Activated T-cell treated with anti-CD3 and anti-CD28 coated beads, Interleukin-2, amount 50 U/mL, for 24 hours (primary cell): ENCODE results near the gene YIPF6.
"Not testable (repeated sequence)": the region's sequence is repeated elsewhere in the genome, so short reads cannot be mapped to it uniquely, and the experiment has no call there.

Source experiments
- DNase-seq: peaks from one replicate; pipeline ENCODE4 v3.0.0-alpha.2; 2020
- H3K27ac Mint-ChIP-seq: 2 replicates; pipeline ENCODE4 v1.8.0; 2020; ENCODE audit warnings: mild to moderate bottlenecking, mixed read lengths
- H3K27me3 Mint-ChIP-seq: 2 replicates; pipeline ENCODE4 v1.8.0; 2020; ENCODE audit warnings: mixed read lengths
- H3K36me3 Mint-ChIP-seq: 2 replicates; pipeline ENCODE4 v1.8.0; 2020; ENCODE audit warnings: low read depth, mixed read lengths
- H3K4me1 Mint-ChIP-seq: 2 replicates; pipeline ENCODE4 v1.8.0; 2020; ENCODE audit warnings: low read depth, mixed read lengths
- H3K4me3 Mint-ChIP-seq: 2 replicates; pipeline ENCODE4 v1.8.0; 2020; ENCODE audit warnings: mild to moderate bottlenecking, moderate library complexity, mixed read lengths
- H3K9me3 Mint-ChIP-seq: 2 replicates; pipeline ENCODE4 v1.8.0; 2020; ENCODE audit warnings: mixed read lengths

Gene YIPF6, protein sequence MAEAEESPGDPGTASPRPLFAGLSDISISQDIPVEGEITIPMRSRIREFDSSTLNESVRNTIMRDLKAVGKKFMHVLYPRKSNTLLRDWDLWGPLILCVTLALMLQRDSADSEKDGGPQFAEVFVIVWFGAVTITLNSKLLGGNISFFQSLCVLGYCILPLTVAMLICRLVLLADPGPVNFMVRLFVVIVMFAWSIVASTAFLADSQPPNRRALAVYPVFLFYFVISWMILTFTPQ

DNA sequence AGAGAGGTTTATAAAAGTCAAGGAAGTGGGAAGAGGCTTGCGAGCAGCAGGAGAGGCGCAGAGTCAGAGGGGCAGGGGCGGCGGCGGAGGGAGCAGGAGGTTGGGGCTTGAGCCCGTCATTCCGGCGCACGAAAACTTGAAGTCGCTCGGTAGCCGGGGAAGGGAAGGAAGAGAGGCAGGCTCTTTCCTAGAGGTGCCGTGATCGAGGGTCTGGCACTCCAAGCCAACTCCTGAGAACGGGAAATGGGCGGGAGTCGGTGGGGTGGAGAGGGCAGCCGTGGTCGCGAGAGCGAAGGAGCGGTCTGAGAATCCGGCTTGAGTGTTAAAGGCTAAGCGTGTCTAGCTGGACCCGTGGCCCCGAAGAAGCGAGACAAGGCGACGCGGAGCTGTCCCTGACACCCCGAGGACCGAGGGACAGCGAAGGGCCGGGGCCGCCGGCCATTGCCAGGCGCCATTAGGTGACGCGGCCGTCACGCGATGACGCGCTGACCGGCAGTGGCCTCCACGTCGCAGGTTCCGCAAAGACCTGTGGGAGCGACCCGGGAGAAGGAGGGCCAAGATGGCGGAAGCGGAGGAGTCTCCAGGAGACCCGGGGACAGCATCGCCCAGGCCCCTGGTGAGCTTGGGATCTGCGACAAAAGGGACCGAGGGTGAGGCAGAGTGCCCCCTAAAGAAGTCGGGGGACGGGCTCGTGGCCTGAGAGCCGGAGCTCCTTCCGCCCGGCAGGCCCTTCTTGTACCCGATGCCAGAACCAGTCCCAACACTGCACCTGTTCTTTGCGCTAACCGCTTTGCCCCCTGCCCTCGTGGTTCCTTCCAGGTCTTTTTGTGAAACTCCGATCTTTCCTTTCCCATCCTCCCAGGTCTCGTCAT is at the start of gene YIPF6:
TSS of gene YIPF6 (plus strand) at position 544 of the 872 bp plus-strand sequence. CDS start at position 560, 16 bp downstream.
- peak within 1 kb of the TSS; percentile 96 for H3K27ac Mint-ChIP-seq
- H3K4me3 Mint-ChIP-seq: peak within 1 kb of the TSS; percentile 82
- H3K9me3 Mint-ChIP-seq: no peaks in the 10 kb centered on the region
- peaks cover 44% of the 10 kb centered on the region for H3K36me3 Mint-ChIP-seq
- peak; percentile 78 for DNase-seq
- peaks cover 37% of the 10 kb centered on the region for H3K4me1 Mint-ChIP-seq
- peaks cover 38% of the 10 kb centered on the region for H3K27me3 Mint-ChIP-seq

GRCh38 chrX:68451720-68452119 is 47.1 kb upstream of the YIPF6 start:
- Mint-ChIP-seq H3K27ac (no peak overlapping the region), H3K4me3 (no peak overlapping the region), H3K27me3 (peaks cover 18% of the 10 kb centered on the region), H3K4me1 (no peaks in the 10 kb centered on the region), H3K9me3 (no peaks in the 10 kb centered on the region), H3K36me3 (no peaks in the 10 kb centered on the region)
- no peak for DNase-seq

DNA sequence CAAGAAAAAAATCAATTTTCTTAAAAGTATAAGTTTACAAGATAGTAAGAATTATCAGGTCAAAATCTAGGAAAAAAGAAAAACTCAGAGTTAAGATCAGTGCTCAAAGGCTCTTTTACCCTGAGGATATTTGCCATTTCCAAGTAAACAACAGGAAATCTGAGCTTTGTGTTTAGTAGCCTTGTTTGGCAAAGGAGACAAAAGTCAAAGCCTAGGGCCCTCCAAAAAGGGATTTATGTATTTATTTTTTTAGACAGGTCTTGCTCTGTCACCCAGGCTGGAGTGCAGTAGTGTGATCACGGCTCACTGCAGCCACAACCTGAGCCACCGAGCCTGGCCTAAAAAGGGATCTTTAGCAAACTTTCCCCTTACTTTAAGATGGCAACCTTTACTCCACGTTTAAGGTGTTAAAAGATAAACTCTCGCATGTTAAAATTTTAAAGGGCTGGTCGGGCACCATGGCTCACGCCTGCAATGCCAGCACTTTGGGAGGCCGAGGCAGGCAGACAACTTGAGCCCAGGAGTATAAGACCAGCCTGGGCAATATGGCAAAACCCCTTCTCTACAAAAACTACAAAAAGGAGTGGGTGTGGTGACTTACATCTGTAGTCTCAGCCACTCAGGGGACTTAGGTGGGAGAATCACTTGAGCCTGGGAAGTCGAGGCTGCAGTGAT is 44.2 kb upstream of the YIPF6 start:
- H3K27ac Mint-ChIP-seq: no peak overlapping the region
- H3K36me3 Mint-ChIP-seq: no peaks in the 10 kb centered on the region
- no peaks in the 10 kb centered on the region for H3K4me1 Mint-ChIP-seq
- H3K27me3 Mint-ChIP-seq: peaks cover 15% of the 10 kb centered on the region
- DNase-seq: no peak
- no peak overlapping the region for H3K4me3 Mint-ChIP-seq
- H3K9me3 Mint-ChIP-seq: no peaks in the 10 kb centered on the region

DNA sequence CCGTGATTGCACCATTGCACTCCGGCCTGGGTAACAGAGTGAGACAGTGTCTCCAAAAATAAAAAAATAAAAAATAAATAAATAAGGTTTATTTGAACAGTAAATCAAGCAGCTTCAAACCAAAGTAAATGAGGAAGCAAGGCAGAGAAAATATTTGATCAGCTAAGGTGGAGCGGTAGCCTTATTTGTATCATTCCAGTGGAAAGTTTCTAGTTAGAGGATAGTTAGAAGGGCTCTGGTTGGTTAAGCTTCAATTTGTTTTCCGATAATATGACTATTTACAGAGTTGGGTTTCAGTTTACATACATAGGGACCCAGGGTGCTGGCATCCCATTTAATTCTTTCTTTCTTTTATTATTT is 43.7 kb upstream of the YIPF6 start:
- H3K27me3 Mint-ChIP-seq: peaks cover 17% of the 10 kb centered on the region
- H3K27ac Mint-ChIP-seq: no peak overlapping the region
- no peaks in the 10 kb centered on the region for H3K36me3 Mint-ChIP-seq
- no peak overlapping the region for H3K4me3 Mint-ChIP-seq
- H3K4me1 Mint-ChIP-seq: no peaks in the 10 kb centered on the region
- no peaks in the 10 kb centered on the region for H3K9me3 Mint-ChIP-seq
- DNase-seq: no peak

GRCh38 chrX:68461093-68461492 is 37.8 kb upstream of the YIPF6 start:
- no peak for DNase-seq
- H3K4me1 Mint-ChIP-seq: peaks cover 4% of the 10 kb centered on the region
- no peak overlapping the region for H3K4me3 Mint-ChIP-seq
- no peak overlapping the region for H3K27ac Mint-ChIP-seq
- no peaks in the 10 kb centered on the region for H3K36me3 Mint-ChIP-seq
- peaks cover 17% of the 10 kb centered on the region for H3K27me3 Mint-ChIP-seq
- no peaks in the 10 kb centered on the region for H3K9me3 Mint-ChIP-seq

DNA sequence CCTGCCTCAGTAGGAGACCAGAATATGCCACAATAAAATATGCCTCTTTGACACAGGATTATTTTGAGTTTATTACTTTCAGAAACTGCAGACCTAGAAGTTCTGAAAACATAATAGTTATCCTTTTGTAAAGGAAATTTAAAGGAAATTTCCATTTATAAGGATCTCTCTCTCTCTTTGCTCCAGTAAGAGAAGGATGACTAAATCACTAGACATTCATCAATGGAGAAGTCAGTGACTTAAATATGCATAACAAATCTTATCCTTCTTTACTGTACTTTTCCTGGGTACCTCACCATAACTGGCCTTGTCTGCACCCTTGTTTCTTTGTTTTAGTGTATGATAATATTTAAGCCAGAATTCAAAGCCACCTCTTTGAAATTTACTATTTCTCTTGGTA is 37.3 kb upstream of the YIPF6 start:
- H3K4me3 Mint-ChIP-seq: no peak overlapping the region
- no peaks in the 10 kb centered on the region for H3K9me3 Mint-ChIP-seq
- DNase-seq: no peak
- no peak overlapping the region for H3K27ac Mint-ChIP-seq
- peaks cover 20% of the 10 kb centered on the region for H3K27me3 Mint-ChIP-seq
- peaks cover 4% of the 10 kb centered on the region for H3K4me1 Mint-ChIP-seq
- no peaks in the 10 kb centered on the region for H3K36me3 Mint-ChIP-seq

DNA sequence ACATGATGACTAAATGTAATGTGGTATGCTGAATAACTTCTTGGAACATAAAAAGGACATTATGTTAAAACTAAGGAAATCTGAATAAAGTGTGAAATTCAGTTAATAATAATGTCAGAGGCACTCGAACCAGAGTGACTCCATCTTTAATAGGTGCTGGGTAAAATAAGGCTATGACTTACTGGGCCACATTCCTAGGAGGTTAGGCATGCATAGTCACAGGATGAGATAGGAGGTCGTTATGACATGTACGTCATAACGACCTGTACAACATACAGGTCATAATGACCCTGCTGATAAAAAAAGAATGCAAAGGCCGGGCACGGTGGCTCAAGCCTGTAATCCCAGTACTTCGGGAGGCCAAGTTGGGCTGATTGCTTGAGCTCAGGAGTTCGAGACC is 36.7 kb upstream of the YIPF6 start:
- no peak for DNase-seq
- Mint-ChIP-seq H3K4me3 (no peak overlapping the region), H3K9me3 (no peaks in the 10 kb centered on the region), H3K27ac (no peak overlapping the region), H3K4me1 (peaks cover 4% of the 10 kb centered on the region), H3K36me3 (no peaks in the 10 kb centered on the region), H3K27me3 (peaks cover 22% of the 10 kb centered on the region)

- H3K36me3 Mint-ChIP-seq: no peaks in the 10 kb centered on the region
- peaks cover 4% of the 10 kb centered on the region for H3K4me1 Mint-ChIP-seq
- no peaks in the 10 kb centered on the region for H3K9me3 Mint-ChIP-seq
- H3K27me3 Mint-ChIP-seq: peaks cover 26% of the 10 kb centered on the region
- no peak overlapping the region for H3K27ac Mint-ChIP-seq
- no peak for DNase-seq
- H3K4me3 Mint-ChIP-seq: no peak overlapping the region
Measured at GRCh38 chrX:68462653-68463052, 36.2 kb upstream of the YIPF6 start.

- no peak for DNase-seq
- peaks cover 4% of the 10 kb centered on the region for H3K4me1 Mint-ChIP-seq
- peaks cover 29% of the 10 kb centered on the region for H3K27me3 Mint-ChIP-seq
- no peaks in the 10 kb centered on the region for H3K9me3 Mint-ChIP-seq
- no peaks in the 10 kb centered on the region for H3K36me3 Mint-ChIP-seq
- no peak overlapping the region for H3K4me3 Mint-ChIP-seq
- no peak overlapping the region for H3K27ac Mint-ChIP-seq
Measured at GRCh38 chrX:68463880-68464279, 35.0 kb upstream of the YIPF6 start.

DNA sequence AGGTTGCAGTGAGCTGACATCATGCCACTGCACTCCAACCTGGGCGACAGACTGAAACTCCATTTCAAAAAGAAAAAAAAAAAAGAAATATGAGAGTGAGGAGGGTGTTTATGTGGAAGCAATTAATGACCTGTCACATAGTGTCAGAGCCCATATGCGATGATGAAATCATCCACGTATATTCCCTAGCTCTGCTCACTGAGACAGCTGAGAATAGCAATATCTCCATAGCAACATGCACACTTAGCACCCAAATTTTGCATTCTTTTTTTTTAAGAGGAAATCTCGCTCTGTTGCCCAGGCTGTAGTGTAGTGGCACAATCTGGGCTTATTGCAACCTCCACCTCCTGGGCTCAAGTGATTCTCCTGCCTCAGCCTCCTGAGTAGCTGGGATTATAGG is 34.1 kb upstream of the YIPF6 start:
- no peaks in the 10 kb centered on the region for H3K36me3 Mint-ChIP-seq
- H3K4me1 Mint-ChIP-seq: peaks cover 4% of the 10 kb centered on the region
- no peak overlapping the region for H3K4me3 Mint-ChIP-seq
- no peak overlapping the region for H3K27ac Mint-ChIP-seq
- H3K9me3 Mint-ChIP-seq: no peaks in the 10 kb centered on the region
- DNase-seq: no peak
- H3K27me3 Mint-ChIP-seq: peaks cover 25% of the 10 kb centered on the region

DNA sequence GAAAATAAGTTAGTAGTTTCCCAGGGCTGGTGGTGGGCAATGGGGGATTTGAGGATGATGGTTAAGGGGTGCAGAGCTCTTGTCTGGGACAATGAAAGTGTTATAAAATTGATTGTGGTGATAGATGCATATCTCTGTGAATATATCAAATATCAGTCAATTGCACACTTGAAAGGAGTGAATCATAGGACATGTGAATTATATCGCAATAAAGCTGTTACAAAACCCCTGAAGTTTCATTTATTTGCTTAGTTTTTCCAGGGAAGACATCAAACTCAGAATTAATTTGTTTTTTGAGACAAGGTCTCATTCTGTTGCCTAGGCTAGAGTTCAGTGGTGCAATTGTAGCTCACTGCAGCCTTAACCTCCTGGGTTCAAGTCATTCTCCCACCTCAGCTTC is 17.9 kb upstream of the YIPF6 start:
- H3K9me3 Mint-ChIP-seq: no peaks in the 10 kb centered on the region
- no peaks in the 10 kb centered on the region for H3K36me3 Mint-ChIP-seq
- no peak overlapping the region for H3K4me3 Mint-ChIP-seq
- H3K4me1 Mint-ChIP-seq: no peaks in the 10 kb centered on the region
- H3K27me3 Mint-ChIP-seq: peaks cover 38% of the 10 kb centered on the region
- DNase-seq: no peak
- no peak overlapping the region for H3K27ac Mint-ChIP-seq

- H3K9me3 Mint-ChIP-seq, H3K36me3 Mint-ChIP-seq, DNase-seq, H3K4me3 Mint-ChIP-seq, H3K27ac Mint-ChIP-seq, H3K4me1 Mint-ChIP-seq: not testable (repeated sequence)
- peaks cover 17% of the 10 kb centered on the region for H3K27me3 Mint-ChIP-seq
Measured at GRCh38 chrX:68486198-68486597, 12.7 kb upstream of the YIPF6 start.

- peaks cover 17% of the 10 kb centered on the region for H3K27me3 Mint-ChIP-seq
Measured at GRCh38 chrX:68487254-68487653, 11.6 kb upstream of the YIPF6 start.

GRCh38 chrX:68487924-68488323 is 10.9 kb upstream of the YIPF6 start:
- H3K4me3 Mint-ChIP-seq: no peak overlapping the region
- H3K36me3 Mint-ChIP-seq: no peaks in the 10 kb centered on the region
- no peaks in the 10 kb centered on the region for H3K9me3 Mint-ChIP-seq
- peaks cover 17% of the 10 kb centered on the region for H3K27me3 Mint-ChIP-seq
- no peak for DNase-seq
- H3K4me1 Mint-ChIP-seq: peaks cover 3% of the 10 kb centered on the region
- H3K27ac Mint-ChIP-seq: no peak overlapping the region

More at GRCh38 chrX:68487254-68487653, 11.6 kb upstream of the YIPF6 start:
- Mint-ChIP-seq H3K4me3 (no peak overlapping the region), H3K9me3 (no peaks in the 10 kb centered on the region), H3K27ac (no peak overlapping the region), H3K36me3 (no peaks in the 10 kb centered on the region), H3K4me1 (peaks cover 3% of the 10 kb centered on the region)
- no peak for DNase-seq

GRCh38 chrX:68488657-68489056 is 10.2 kb upstream of the YIPF6 start:
- Mint-ChIP-seq H3K4me1 (peaks cover 3% of the 10 kb centered on the region), H3K27me3 (peaks cover 18% of the 10 kb centered on the region), H3K36me3 (no peaks in the 10 kb centered on the region), H3K4me3 (no peak overlapping the region), H3K27ac (no peak overlapping the region), H3K9me3 (no peaks in the 10 kb centered on the region)
- no peak for DNase-seq
